UCSD-AML1 (cell line): ENCODE results near the gene ST6GAL1.
"Not testable (repeated sequence)": the region's sequence is repeated elsewhere in the genome, so short reads cannot be mapped to it uniquely, and the experiment has no call there.

Experiments used
- DNase-seq: peaks from one replicate; lab custom pipeline; 2025; ENCODE audit not compliant: unreplicated experiment; lab: John Stamatoyannopoulos, UW

The ST6GAL1 gene

GRCh38 chr3:186992096-186992495, 61.8 kb downstream of the ST6GAL1 start:
- DNase-seq: not testable (repeated sequence)

DNA sequence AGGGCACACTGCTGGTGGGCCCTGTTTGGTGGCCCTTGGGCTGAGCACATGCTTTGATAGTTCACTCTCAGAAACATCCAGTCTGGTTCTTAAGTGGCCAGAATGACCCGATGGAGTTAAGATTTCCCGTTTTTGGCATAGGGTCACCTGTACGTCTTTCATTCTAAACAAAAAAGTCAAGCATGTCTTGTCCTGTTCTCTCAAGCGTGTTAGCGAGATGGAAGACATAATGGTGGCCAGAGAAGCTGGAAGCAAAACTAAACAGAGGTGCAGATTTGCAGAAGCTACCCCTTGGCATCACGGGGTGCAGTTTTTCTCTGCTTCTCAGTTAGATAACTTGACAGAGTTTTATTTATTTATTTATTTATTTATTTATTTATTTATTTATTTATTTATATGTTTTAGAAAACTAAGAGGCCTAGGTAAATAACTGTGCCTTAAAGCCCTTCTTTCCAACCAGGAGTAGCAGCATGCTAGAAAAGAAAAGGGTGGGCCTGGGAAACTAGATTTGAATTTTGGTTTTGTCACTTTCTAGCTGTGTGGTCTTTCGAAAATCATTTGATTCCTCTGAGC, 63.0 kb downstream of the ST6GAL1 start:
- DNase-seq: no peak

DNA sequence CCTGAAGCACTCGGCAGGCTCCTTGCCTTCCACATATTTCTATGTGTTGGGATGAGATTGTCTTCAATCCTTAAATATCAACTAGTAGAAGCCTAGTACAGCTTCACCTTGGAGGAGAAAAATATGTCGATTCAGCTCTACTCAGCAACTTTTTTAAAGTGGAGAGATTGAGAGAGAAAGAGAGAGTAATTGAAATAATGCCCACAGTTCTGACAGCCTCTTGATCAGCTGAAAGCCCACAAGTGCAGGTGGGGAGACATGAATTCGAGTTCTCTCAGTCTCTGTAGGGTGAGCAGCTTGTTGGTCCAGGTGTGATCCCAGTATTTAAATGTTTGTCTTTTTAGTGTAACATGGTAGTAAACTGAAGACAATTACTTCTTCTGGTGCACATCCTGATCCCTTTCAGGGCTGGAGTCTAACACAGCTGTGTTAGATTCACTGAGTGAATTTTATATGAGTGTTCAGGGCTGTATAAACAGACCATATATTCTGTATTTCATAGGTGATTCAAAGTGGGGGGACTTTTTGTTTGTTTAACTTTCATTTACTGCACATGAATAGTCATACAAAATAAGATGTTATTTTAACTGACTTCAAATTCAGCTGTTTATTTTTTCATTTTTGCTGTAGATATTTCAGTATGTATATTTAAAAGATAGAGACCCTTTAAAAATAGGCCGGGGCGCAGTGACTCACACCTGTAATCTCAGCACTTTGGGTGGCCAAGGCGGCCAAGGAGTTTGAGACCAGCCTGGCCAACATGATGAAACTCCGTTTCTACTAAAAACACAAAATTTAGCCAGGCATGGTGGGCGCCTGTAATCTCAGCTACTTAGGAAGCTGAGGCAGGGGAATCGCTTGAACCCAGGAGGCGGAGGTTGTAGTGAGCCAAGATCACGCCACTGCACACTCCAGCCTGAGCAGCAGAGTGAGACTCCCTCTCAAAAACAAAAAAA, 64.0 kb downstream of the ST6GAL1 start:
- DNase-seq: no peak

GRCh38 chr3:186996356-186996755, 66.0 kb downstream of the ST6GAL1 start:
- DNase-seq: no peak

- DNase-seq: no peak
Measured at GRCh38 chr3:186997061-186997460, 66.7 kb downstream of the ST6GAL1 start.

GRCh38 chr3:186997473-186997939, 67.2 kb downstream of the ST6GAL1 start:
- DNase-seq: no peak

DNA sequence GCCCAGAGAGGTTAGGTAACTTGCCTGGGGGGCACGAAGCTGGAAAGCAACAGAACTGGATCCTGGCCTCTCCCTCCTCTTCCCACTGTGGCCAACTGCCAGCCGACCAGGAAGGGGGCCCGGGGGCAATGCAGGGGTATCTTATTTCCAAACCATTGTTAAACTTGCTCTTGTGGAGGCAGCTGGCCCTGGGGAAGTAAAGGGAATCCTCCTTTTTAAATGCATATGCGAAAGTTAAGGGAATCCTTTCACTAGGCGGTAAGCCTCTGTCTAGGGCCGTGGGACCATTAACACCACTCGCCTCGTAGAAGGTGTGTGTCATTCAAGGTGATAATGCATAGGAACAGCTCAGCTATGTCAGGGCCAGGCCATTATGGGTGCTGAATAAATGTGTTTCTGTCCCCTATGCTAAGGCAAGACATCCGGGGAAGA, 68.6 kb downstream of the ST6GAL1 start:
- no peak for DNase-seq

- DNase-seq: no peak
Measured at GRCh38 chr3:187000711-187001151, 70.4 kb downstream of the ST6GAL1 start.

DNA sequence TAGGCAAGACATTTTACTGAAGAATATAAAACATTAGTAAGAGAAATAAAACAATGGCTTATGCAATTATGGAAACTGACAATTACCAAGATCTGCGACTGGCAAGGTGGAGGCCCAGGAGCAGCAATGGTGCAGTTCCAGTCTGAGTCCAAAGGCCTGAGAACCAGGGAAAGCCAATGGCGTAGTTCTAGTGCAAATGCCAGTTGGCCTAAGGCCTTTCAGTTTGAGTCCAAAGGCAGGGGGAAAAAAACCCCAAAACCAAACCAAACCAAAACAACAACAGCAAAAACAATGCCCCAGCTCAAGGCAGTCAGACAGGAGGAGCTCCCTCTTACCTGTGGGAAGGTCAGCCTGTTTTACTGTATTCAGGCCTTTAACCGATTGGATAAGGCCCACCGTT, 72.6 kb downstream of the ST6GAL1 start:
- no peak for DNase-seq

DNA sequence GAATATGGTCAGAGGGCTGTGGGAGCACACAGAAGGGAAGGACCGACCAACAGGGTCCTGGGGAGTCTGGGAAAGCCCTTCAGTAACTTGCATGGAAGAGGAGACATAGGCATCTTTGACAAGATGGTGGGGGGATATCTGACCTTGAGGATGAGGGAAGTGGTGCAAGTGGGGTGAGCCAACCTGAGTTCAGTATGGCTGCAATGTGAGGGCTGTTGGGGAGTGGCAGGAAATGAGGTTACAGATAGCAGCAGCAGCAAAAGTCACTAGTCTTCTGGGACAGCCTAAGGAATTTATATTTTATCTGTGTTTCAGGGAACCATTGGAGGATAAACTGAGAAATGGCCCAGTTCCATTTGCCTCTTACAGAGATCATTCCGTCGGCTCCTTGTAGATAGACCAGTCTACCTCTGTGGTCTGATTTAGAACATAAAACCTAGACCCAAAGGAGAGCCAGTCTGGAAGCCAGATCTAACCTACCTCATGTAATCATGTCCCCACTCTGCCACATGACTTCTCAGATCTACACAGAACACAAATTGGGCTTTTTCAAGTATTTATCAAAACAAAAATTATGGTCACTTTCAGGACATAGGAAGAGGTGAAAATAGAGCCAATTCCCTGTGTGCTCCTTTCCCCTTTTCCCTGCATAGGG, 75.6 kb downstream of the ST6GAL1 start:
- DNase-seq: no peak

DNA sequence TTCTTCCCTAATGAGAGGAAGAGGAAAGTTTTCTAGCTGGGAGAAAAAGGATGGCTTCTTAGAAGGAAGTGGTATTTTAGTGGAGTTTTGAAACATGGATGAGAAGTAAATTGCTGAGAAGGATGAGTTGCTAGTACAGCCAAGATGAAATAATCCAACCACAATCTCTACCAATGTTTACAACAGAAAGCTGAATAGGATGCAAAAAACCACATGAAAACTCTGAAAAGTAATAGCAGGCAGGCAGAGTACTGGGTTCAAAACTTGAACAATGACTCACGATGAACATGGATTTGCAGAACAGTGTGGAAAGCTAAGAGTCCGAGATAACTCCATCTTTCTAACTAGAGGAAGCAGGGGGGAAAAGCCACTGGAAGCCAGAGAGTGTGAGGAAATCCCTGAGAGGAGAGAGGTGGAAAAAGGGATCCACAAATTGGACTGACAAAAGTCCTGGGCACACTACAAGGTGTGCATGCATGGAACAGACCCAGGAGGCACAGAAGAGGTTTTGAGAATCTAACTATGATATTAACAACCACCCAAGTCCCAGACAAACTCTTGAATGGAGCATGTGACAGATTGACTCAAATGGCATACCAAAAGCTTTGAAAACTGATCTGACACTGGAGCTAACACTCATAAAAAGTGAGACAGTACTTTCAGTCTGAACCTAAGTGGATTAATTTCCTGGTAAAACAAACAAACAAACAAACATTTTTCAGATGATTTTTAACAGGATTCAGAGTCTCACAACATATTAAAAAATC, 76.7 kb downstream of the ST6GAL1 start:
- no peak for DNase-seq

DNA sequence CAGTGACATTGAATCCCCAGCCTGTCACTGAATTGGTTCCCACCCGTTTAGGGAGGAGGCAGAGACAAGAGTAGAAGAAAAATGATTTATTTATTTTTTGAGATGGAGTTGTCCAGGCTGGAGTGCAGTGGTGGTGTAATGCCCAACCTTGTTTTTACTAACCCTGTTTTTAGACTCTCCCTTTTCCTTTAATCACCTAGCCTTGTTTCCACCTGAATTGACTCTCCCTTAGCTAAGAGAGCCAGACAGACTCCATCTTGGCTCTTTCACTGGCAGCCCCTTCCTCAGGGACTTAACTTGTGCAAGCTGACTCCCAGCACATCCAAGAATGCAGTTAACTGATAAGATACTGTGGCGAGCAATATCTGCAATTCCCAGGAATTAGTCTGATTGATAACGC, 80.1 kb downstream of the ST6GAL1 start:
- not testable (repeated sequence) for DNase-seq

DNA sequence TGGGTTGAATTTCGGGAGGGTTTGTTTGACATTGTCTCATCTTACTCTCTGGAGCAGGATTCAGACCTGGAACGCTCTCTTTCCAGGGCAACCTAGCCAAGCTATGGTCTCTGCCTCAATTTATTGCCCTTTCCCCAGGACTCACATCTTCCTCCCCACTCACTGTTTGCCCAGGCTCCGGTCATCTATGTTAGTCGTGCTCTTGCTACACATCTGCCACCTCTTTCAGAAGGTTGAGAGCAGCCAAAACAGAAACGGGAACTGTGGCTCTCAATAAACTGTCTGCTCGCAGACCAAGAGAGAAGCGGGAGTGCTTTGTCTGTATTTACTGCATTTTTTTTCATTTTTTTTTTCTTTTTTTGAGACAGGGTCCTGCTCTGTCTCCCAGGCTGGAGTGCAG, 81.6 kb downstream of the ST6GAL1 start:
- no peak for DNase-seq

DNA sequence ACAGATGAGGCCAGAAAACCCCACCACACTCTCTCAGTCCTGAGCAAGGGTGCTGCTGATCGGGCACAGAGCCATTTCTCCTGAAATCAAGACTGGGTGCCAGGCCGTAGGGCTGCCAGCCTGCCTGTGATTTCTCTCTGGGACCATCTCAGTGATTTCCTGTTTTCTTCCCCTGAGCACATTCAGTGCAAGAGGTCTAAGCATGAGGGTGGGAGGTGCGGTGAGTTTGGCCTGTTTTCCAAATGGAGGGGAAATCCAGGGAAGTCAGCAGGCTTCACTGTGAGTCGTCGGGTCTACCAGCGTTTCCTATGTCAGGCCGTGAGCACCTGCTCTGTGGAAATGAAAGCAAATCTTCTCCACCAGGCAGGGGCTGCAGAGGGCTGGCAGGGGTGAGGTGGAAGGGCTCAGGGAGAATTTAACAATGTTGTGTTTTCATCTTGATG, 82.3 kb downstream of the ST6GAL1 start:
- no peak for DNase-seq

- DNase-seq: no peak
Measured at GRCh38 chr3:187013159-187013716, 82.9 kb downstream of the ST6GAL1 start.

DNA sequence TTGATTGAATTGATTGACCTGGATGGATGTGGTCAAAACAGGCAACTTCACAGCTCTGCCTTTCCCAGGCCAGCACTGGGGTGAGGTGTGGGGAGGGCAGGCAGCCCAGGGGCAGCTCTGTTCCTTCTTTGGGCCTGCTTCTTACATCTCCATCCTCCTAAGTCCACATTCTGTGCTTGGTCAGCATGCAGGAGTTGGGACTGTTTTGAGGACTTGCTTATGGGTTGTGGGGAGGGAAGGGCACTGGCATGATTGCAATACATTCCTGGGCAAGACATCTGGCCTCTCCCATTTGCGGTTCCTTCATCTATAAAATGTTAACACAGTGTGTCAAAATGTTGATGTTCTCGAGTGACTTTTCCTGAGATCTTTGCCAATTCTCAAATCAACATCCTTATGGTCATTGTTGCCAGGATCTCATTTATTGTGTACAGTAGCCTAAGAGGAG, 84.1 kb downstream of the ST6GAL1 start:
- DNase-seq: no peak

DNA sequence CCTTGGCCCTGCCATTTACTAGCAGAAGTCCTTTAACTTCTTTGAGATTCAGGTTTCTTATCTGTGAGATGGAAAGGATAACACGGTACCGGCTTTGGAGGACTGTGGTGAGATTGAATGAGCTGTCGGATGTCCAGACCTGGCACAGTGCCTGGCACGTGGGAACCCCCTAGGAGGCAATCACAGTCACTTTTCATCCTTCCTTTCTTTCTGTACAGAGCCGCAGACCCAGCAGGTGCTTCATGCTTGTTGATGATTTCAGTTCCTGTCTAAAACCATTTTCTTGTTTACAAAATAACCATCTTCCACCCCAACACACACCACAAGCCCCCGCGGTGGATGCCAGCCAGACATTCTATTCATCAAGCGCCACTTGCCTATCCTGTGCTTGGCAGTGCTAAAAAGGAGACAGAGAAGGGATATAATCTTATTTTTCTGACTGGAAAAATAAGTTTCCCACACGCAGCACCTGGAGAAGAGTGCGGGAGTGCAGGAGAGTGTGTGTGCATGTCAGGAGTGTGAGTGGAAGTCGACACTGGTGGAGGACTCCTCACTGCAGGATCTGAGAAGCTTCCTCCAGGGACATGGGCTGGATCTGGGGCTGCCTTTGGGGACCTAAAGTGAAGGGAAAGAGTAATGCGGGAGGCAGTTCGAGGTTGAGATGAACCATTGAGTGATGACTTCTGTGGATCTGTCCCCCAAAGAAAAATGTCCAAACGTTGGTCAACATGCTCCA, 85.7 kb downstream of the ST6GAL1 start:
- no peak for DNase-seq

DNA sequence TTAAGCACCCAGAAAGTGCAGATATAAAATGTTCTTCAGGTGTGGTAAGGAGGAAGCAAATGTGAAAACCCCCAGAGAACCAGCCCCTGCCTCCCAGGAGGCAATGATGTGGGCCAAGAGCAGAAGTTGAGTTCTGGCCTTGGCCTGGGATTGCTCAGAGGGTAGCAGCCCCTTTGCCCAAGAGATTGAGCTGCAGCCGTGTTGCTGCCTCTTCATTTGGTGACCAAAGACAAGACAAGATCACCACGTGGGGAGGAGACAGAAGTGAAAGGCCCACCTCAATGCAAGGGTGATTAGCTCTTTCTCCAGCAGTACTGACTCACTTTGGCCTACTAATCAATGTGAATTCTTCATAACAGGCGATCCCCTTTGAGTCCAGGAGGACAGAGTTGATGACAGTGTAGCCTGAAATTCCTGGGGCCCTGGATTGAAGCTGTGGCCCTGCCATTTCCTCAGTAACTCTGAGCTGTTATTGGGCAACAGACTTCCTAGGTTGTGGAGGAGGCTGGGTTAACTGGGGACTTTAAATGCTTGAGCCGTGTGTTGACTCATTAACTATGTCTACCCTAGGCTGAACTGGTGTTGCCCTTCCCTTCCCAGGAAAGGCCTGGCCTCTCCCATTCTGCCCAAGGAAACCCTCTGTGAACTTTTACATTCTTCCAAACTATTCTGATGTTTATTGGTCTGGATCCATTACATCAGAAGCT, 86.5 kb downstream of the ST6GAL1 start:
- no peak for DNase-seq
